Right ventricle myocardium inferior (tissue), 1 donor: ENCODE measurements around the gene TEAD3. TPM values are rescaled to one million over a fixed set of nuclear protein-coding genes. Genes with fewer than 3 reads are reported as not detected.
"Not testable (repeated sequence)": the region's sequence is repeated elsewhere in the genome, so short reads cannot be mapped to it uniquely, and the experiment has no call there.

Experiments
- ATAC-seq: fragments of 200-7000 bp; cut with Tn5 transposase; one replicate; pipeline ENCODE4 v1.9.1; 2020; ENCODE audit warnings: mild to moderate bottlenecking, moderate library complexity
- DNase-seq: peaks from one replicate; pipeline ENCODE4 v3.0.0; 2021; ENCODE audit errors: missing footprints
- intact Hi-C: fragments of 100-400 bp; cut with DNase I; formaldehyde crosslinking; loops from one replicate; pipeline ENCODE4 v1.11.0; 2022
- total RNA-seq: library from RNA; stranded (reverse); fragmentation: NEBNext Ultra II Directional; extraction: Animal tissue kit (Norgen Biotek cat#: 25700); gene quantifications from one replicate; pipeline ENCODE4 v1.2.1, GENCODE V29; 2021
- donor health status: DM: no; HTN: yes; CAD: no; lungs with severe emphysema.

Gene TEAD3
- total RNA-seq, 1 donor from 2014 or later = 32.2 TPM

DNA sequence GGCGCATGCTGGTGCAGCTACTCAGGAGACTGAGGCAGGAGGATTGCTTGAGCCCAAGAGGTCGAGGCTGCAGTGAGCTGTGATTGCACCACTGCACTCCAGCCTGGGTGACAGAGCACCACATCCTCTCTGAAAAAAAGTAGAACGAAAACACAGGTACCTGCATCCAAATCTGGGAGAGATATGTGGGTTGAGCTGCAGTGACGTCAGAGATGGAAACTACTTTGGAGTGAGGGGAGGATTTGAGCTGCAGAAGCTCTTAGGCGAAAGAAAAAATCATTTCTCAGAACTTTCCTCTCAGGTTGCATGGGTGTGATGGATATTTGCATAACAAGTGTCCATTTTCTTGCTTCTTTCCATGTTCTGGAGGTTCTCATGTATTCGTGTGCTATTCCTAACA, 19.8 kb upstream of the TEAD3 start:
- ATAC-seq (no peak), DNase-seq (no peak)
- intact Hi-C loops = no loop called here

DNA sequence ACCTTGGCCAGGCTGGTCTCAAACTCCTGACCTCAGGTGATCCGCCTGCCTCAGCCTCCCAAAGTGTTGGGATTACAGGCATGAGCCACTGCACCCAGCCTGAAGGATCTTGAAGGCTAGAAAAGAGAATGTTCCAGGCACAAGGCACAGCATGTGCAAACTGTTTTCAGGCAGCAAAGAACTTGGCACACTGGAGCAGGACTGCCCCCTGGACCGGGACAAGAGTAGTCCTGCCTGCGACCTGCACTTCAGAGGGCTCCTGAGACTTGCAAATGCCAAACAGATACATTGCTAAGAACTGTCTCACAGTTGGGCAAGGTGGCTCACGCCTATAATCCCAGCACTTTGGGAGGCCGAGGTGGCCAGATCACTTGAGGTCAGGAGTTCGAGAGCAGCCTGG, 19.1 kb upstream of the TEAD3 start:
- intact Hi-C loops, DNase-seq, ATAC-seq: not testable (repeated sequence)

DNA sequence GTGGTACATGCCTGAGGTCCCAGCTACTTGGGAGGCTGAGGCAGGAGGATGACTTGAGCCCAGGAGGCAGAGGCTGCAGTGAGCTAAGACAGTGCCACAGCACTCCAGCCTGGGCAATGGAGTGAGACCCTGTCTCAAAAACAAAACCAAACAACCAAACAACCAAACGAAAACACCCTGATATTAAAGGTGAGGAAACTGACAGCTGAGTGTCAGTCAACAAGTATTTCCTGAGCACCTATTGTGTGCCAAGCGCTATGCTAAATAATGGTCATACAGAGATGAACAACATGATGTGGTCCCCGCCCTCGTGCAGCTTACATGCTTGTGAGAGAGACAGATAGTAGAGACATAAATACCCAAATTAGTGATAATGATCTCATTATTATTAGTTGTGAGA, 17.7 kb upstream of the TEAD3 start:
- DNase-seq = no peak
- intact Hi-C loops = no loop called here
- no peak for ATAC-seq

DNA sequence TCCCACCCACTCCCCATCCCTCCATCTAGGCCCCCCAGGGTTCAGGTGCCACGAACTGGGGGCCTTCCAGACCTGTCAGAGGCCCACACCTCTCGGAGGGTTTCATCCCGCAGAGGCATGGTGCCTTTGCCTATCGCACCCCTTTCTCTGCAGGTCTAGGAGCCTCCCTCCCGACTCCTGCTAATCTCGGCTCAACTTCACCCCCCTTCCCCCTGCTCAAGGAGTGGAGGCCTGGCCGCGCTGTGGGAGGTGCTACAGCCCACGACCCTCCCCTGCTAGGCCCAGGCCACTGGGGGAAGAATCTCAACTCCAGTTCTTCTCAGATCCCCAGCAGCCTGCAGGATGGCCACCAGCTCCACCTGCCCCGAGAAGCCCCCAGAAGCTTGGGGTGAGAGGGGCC, 15.9 kb upstream of the TEAD3 start, which contains the start of gene TULP1:
TSS of gene TULP1 (minus strand) at position 157 of the 400 bp plus-strand sequence. CDS start at position 119, 38 bp downstream.
- ATAC-seq (no peak), DNase-seq (no peak)
- intact Hi-C loops = no loop called here

DNA sequence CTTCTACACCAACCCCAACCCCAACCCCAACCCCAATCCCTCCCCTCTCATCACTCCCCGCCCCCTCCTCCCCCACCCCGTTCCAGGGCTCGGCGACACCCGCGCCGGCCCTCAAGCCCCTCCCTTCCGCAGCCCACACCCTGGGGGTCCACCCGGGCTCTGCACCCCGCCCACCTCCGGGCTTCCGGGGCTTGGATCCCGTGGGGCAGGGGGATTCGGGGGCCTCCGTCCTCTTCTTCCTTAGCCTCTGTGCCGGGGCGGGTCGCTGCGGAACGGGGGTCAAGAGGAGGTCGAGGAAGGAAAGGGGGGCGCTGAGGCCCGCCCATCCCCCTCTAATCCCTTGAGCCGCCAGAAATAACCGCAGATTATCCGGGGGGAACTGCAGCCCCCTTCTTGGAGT, 15.1 kb upstream of the TEAD3 start:
- intact Hi-C loops = no loop called here
- DNase-seq (no peak), ATAC-seq (no peak)

DNA sequence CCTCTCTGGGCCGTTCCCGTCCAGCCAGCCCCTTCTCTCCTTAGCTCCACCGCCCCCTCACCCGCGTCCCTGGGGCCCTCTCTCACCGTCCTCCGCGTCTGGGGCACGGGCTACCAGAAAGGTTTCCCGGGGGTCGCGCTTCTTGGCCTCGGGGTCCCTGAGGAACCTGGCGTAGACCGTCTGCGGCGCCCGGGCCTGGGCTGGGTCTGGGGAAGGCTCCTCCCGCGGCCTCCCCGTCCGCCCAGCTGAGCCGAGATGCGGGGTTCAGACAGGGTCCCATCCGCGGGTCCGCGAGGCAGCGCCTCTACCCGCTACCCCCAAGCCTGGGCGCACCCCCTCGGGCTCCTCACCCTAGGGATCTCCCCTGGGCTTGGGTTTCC, 14.7 kb upstream of the TEAD3 start:
- no peak for DNase-seq
- intact Hi-C loops = no loop called here
- ATAC-seq = no peak

DNA sequence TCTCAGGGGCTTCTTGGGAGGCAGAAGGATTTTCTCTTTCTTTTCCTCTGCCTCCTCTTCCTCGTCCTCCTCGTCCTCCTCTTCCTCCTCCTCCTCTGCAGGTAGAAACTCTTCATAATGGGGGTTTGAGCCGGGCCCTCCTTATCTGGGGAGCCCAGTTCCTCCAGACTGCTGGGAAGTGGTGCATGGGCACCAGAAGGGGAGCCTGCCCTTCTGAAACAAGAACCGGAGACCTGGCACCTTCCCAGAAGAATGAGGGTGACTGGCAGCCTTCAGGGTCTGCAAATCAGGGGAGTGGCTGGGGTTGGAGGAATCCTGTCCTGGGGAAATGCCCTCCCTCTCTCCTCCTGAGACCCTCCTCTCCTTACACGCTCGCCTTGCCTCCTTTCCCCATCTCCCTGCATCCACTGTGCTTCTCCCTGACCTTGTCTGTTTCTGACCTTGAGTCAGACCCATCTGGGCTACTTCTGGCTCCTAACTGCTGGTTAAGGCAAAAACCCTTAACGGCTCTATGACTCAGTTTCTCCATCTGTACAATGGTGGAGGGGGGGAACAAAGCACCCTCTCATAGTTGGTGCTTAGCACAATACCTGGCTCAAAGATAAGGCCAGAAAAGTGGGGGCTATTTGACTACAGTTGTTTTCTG, 14.2 kb upstream of the TEAD3 start:
- ATAC-seq = no peak
- intact Hi-C loops = no loop called here

DNA sequence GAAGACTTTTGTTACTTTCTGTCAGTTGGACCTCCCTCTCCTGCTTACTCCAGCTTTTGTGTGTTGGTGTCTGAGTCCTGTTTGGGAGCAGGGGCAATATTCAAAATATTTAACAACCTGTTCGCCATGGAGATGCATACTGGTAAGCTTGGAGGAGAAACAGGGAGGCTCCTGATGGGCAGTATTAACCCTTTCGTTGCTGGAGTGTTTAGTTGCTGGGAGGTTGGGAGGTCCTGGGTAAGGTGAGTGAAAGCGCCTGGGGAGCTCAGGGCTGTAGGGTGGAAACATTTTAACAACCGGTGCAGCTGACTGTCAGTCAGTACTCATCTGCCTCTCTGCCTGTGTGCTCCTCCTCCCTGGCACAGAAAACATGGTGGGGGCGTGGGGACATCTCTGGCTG, 11.7 kb upstream of the TEAD3 start:
- intact Hi-C loops = no loop called here
- ATAC-seq = no peak
- no peak for DNase-seq

More for the DNA sequence above, 14.2 kb upstream of the TEAD3 start:
- peak; percentile 14 for DNase-seq

DNA sequence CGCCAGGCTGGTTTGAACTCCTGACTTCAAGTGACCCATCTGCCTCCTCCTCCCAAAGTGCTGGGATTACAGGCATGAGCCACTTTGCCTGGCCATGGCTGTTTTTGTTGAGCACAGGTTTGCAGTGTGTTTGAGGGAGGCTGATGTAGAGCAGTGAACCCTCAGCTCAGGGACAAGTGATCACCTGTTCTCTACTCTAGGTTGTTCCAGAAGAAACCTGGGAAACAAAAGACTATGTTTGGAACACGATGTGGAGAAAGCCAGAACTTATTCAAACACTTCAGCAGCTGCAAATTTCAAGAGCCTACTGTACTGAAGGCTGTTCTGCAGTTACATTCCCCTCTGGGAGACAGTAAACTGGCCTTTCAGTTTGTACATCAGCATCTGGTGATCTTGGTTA, 11.1 kb upstream of the TEAD3 start:
- ATAC-seq (no peak), DNase-seq (no peak)
- intact Hi-C loops = no loop called here

DNA sequence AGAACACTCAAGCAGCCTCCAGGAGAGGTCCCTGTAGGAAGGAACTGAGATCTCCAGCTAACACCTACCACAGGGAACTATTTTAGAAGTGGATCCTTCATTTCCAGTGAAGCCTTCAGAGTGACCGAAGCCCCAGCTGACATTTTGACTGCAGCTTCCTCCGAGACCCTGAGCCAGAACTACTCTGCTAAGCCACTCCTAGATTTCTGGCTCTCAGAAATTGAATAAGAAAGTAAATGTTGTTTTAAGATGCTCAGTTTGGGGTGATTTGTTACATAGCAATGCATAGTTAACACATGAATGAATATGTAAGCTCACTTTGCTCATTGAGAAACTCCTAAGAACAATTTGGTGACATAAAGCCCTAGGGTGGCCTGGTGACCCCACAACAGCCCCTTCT, 10.3 kb upstream of the TEAD3 start:
- intact Hi-C loops = no loop called here
- no peak for DNase-seq
- ATAC-seq = no peak

DNA sequence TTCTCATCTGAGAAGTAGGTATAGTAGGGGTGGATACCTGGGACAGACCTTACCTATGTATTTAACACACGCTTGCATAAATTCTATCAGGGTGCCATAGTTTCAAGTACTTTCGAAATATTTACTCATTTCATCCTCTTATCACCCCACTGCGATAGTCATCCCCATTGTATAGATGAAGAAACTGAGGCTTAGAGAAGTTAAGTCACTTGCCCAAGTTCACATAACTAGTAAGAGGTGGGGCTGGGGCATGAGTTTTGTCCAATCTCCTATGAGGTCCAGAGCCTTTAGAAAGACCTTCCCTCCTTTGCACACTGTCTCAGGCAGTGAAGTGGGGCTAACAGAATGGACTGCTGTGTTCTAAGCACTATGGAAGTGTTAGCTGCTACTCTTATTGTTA, 9.7 kb upstream of the TEAD3 start:
- intact Hi-C loops = no loop called here
- no peak for DNase-seq
- ATAC-seq = no peak

DNA sequence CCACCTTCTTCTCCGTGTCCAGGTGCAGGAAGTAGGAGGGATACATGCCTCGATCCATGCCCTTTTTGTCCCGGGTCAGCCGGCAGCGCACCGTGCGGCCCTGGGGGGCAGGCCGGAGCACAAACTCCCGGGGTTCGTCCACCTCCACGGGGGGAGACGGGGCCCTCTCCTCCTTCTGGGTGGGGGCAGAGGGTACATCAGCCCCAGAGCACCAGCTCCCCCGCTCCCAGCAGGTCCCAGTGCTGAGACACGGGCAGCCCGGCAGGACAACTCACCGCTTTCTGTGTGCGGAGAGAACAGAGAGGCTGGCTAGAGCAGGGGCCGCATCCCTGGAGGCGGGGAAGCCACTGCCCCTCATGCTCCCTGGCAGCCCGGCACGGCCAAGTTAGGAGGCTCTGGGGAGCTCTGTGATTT, 9.1 kb upstream of the TEAD3 start:
- ATAC-seq (no peak), DNase-seq (no peak)
- intact Hi-C loops = no loop called here

DNA sequence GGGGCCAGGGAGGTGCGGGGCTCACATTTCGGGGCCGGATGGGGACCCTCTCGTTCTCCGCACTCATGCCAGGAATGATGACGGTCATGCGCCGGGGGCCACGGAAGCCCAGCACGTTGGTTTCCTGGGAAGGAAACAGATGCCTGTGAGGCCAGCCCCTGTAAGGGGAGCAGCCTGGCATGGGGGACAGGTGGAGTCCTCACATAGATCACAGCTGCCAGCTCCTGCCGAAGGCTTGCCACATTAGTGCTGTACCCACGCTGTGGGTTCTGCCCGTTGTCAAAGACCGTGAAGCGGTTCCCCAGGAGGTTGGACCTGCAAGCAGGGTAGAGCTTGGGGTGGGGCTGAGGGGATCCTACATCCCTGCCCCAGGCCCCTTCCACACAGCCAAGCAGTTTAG, 6.7 kb upstream of the TEAD3 start:
- DNase-seq (no peak), ATAC-seq (no peak)
- intact Hi-C loops = no loop called here

DNA sequence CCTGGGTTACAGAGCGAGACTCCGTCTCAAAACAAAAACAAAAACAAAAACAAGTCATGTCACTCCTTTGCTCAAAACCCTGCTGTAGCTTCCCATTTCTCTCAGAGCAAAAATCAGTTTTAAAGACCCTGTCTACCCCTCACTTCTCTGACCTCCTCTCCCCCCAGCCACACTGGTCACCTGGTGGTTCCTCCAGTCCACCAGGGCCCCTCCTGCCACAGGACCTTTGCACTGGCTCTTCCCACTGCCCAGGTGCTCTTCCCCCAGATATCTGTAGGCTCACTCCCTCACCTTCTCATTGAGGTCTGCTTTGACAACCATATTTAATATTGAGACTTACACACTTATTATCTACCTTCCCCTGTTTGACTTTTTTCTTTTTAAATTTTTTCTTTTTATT, 4.9 kb upstream of the TEAD3 start:
- ATAC-seq (no peak), DNase-seq (no peak)
- intact Hi-C loops = no loop called here

DNA sequence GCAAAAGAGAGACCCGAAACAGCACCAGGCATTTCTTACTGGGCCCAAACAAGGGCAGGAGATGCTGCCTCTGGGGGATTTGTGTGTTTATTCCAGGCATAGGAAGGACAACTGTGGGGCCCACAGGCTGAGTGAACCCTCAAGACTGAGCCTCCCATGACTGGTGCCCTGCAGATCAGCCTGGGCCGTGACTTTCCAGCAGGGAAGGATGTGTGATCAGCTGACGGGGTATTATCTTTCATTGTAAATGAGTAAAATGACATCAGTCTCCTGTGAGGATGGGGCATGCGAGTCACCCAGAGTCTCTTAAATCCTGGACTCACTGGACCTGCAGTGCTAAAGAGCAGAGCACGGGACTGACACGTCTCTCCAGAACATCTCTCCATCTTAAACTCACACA, 3.9 kb upstream of the TEAD3 start:
- ATAC-seq = no peak
- intact Hi-C loops = no loop called here
- DNase-seq = no peak

DNA sequence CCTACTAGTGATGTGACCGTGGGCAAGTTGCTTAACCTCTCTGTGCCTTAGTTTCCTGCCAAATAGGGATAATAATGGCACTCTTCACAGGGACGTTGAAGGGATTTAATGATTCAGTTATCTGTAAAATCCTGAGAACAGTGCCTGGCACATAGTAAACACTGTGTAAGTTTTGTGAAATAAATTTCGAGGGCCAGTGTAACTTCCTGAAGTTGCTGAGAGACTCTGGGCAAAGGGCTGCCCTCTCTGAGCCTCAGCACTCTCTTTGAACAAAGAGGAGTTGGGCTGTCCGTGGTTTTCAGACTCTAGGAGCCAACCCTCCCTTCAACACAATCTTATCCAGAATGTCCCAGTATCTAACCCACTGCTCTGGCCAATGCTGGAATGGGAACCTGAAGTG, 2.5 kb upstream of the TEAD3 start:
- no peak for DNase-seq
- no peak for ATAC-seq
- intact Hi-C loops = no loop called here

DNA sequence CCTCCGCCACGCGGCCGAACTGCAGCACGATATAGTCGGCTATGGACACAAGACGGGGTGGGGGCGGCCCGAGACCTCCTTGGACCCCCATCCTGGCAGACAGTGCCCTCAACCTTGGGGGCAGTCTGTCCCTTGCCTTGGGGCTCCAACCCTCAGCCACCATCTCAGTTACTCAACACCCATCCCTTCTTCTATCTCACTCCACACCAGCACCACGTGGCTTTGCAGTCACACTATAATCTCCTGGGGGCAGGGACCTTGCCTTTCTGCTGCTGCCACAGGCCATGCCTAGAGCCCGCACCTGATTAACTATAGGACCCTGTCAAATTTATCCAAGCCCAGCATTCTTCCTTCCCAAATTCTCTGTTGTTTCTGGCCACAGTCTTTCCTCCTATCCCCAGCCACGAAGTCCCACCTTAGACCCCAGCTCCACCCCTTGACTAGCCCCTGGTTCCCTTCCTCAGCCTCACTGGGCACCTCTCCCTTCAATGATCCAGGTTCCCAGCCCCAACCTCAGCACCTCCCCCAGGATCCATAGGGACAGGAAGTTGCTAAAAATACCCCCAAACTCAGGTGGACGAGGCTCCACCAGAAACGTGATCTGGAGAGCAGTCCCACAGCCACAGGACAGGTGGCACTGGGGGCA, 1.7 kb upstream of the TEAD3 start:
- ATAC-seq (no peak), DNase-seq (no peak)
- intact Hi-C loops = no loop called here

DNA sequence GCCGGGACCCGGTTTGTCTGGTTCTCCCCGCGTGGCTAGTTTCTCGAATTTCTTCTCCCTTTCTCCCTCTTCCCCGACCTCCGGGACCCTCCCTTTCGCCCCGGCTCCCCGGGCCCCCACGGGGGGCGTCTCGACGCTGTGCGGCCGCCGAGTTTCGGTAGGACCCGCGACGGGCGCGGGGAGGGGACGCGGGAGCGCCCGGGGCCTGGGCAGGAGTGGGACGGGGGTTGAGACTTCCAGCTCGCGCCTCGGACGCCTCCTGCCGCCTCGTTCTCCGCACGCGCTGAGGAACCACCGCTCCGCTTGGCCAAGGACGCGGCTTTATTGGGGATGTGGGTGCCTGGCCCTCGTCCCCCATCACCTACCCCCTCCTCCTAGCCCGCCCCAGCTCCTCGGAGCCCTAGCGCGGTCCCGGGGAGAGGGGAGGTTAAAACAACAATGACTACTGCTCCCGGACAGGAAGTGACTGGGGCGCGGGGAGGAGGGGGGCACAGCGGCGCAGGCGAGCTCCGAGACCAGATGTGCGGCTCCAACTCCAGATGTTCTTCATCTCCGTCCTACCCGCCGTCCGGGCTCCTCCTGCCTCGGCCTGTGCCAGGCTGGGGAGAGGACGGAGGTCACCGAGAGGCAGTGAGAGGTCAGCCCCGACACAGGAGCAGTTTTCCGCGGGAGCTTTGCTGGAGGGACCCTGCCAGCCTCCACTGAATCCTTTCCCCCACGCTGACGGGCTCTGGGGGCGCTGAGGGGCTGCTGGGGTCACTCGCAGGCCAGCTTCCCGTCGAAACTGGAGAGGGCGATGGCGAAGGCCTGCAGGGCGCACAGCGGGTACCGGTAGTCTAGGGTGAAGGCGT, 917 bp upstream of the TEAD3 start:
- intact Hi-C loops = no loop called here
- ATAC-seq (peak; percentile 69), DNase-seq (peak; percentile 87)

DNA sequence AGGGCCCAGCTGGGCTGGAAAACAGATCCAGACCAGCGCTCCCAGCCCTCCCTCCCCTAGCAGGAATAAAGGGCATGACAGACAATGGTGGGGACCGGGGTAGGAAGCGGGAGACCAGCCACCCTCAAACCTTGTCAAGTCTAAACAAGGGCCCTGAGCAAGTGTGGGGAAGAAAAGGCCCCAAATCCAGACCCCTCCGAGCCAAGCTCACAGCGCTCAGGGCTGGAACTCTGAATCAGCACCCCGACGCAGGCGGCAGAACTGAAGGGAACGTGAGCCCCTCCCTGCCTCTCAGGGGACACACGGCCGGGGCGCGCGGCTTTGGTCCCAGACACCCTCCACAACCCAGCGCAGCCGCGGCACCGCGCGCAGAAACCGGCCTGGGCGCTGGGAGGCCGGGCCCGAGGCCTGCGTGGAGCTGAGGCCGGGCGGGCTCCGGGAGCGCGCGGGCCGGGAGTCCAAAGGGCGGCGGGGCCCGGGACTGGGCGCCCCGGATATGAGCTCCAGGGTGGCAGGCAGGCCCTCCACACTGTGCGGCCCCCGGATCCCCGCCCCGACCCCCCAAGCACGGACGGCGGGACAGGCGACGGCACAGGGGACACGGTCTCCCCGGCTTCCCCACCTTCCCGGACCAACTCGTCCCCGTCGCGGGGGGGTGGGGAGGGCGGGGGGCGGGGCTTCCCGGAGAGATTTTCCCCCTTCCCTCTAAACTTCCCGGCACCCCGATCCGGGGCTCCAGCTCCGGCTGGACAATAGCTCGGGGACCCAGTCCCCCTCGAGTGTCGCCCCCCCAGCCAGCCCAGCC, 641 bp downstream of the TEAD3 start:
- peak; percentile 40 for ATAC-seq
- intact Hi-C loops = no loop called here
- DNase-seq = no peak
